ENCODE measurements around the gene SRBD1. TPM values are rescaled to one million over a fixed set of nuclear protein-coding genes. Genes with fewer than 3 reads are reported as not detected.

The SRBD1 gene
- polyA plus RNA-seq, 3 donors, result 5.8 to 9.2 (median 7.0) TPM

- intact Hi-C loops (cut with micrococcal nuclease), result no loop called here
- H4K20me1 ChIP-seq (ENCODE audit: insufficient read depth, low read length), result no peaks in the 10 kb centered on the region
- Mint-ChIP-seq H3K9me3 (no peaks in the 10 kb centered on the region), H3K4me1 (peaks cover 37% of the 10 kb centered on the region), H3K27me3 (ENCODE audit: low read depth in 3 of 3) (no peaks in the 10 kb centered on the region), H3K27ac (peak overlapping the region in 4 of 7 donors; percentile 3 to 90 (median 39)), H3K36me3 (peaks cover 10 to 18% of the 10 kb centered on the region in 2 donors), H3K4me3 (no peak overlapping the region)
- TF ChIP-seq CTCF (IDR thresholded peaks at IDR 0.05), result peak; percentile 85
- peak overlapping the region; percentile 32 for H3K4me2 ChIP-seq (replicated peaks; ENCODE audit: extremely low read depth, low read length, poor library complexity, severe bottlenecking)
- peaks cover 9% of the 10 kb centered on the region for H3K79me2 ChIP-seq (ENCODE audit: insufficient read depth, low read length)
- H2AFZ ChIP-seq (ENCODE audit: insufficient read depth, low read depth, low read length, poor library complexity, severe bottlenecking), result no peak overlapping the region
- peaks cover 22 to 33% of the 10 kb centered on the region in 2 donors for H3K4me1 ChIP-seq (ENCODE audit: control insufficient read depth in 1 of 2, insufficient read depth in 2 of 2, low read length in 2 of 2)
- peaks cover 0 to 5% of the 10 kb centered on the region in 2 donors for H3K36me3 ChIP-seq (replicated peaks in 1 of 2; ENCODE audit: control insufficient read depth in 1 of 2, insufficient read depth in 2 of 2, low read length in 2 of 2)
- peak; percentile 59 to 79 (median 65) for DNase-seq
- H3K4me3 ChIP-seq (replicated peaks in 1 of 3; ENCODE audit: low read depth in 2 of 3, low read length in 3 of 3), result peak overlapping the region in 1 of 3 experiments; percentile 30
- H3K27ac ChIP-seq (ENCODE audit: low read depth in 1 of 2, low read length in 2 of 2), result peak overlapping the region in 1 of 2 donors; percentile 68
- no peaks in the 10 kb centered on the region for H3K27me3 ChIP-seq (ENCODE audit: control insufficient read depth in 2 of 2, insufficient read depth in 2 of 2, low read length in 2 of 2)
- no peaks in the 10 kb centered on the region for H3K9me3 ChIP-seq (replicated peaks in 1 of 2; ENCODE audit: control insufficient read depth in 1 of 2, insufficient read depth in 1 of 2, low read length in 2 of 2)
- no CpG with 5 or more reads among the region's 5 CpGs for WGBS (ENCODE audit: insufficient coverage)
- no peak overlapping the region for H3K9ac ChIP-seq (ENCODE audit: insufficient read depth, low read length, poor library complexity, severe bottlenecking)
Measured at GRCh38 chr2:45585267-45585861, 25.7 kb downstream of the SRBD1 start.

- Histone ChIP-seq H3K36me3 (replicated peaks in 1 of 2; ENCODE audit: control insufficient read depth in 1 of 2, insufficient read depth in 2 of 2, low read length in 2 of 2) (no peaks in the 10 kb centered on the region), H3K9ac (ENCODE audit: insufficient read depth, low read length, poor library complexity, severe bottlenecking) (no peak overlapping the region), H3K27ac (ENCODE audit: low read depth in 1 of 2, low read length in 2 of 2) (peak overlapping the region in 1 of 2 donors; percentile 68), H2AFZ (ENCODE audit: insufficient read depth, low read depth, low read length, poor library complexity, severe bottlenecking) (no peak overlapping the region), H3K9me3 (replicated peaks in 1 of 2; ENCODE audit: control insufficient read depth in 1 of 2, insufficient read depth in 1 of 2, low read length in 2 of 2) (no peaks in the 10 kb centered on the region), H3K79me2 (ENCODE audit: insufficient read depth, low read length) (peaks cover 9% of the 10 kb centered on the region), H3K27me3 (ENCODE audit: control insufficient read depth in 2 of 2, insufficient read depth in 2 of 2, low read length in 2 of 2) (no peaks in the 10 kb centered on the region), H4K20me1 (ENCODE audit: insufficient read depth, low read length) (no peaks in the 10 kb centered on the region), H3K4me2 (replicated peaks; ENCODE audit: extremely low read depth, low read length, poor library complexity, severe bottlenecking) (peak overlapping the region; percentile 39), H3K4me1 (ENCODE audit: control insufficient read depth in 1 of 2, insufficient read depth in 2 of 2, low read length in 2 of 2) (peaks cover 23 to 36% of the 10 kb centered on the region in 2 donors), H3K4me3 (replicated peaks in 1 of 3; ENCODE audit: low read depth in 2 of 3, low read length in 3 of 3) (peak overlapping the region in 1 of 3 experiments; percentile 19)
- H3K4me1 Mint-ChIP-seq, result peaks cover 38% of the 10 kb centered on the region
- peak overlapping the region in 1 of 2 donors; percentile 43 for H3K4me3 Mint-ChIP-seq
- H3K36me3 Mint-ChIP-seq, result peaks cover 5 to 14% of the 10 kb centered on the region in 2 donors
- DNase-seq, result peak; percentile 34 to 57 (median 37)
- H3K27ac Mint-ChIP-seq, result peak overlapping the region; percentile 70 to 90 (median 87)
- H3K27me3 Mint-ChIP-seq (ENCODE audit: low read depth in 3 of 3), result no peaks in the 10 kb centered on the region
- no peaks in the 10 kb centered on the region for H3K9me3 Mint-ChIP-seq
- TF ChIP-seq CTCF (IDR thresholded peaks at IDR 0.05), result no peak
- intact Hi-C loops (cut with micrococcal nuclease), result no loop called here
- WGBS (ENCODE audit: insufficient coverage), result 0% methylated on average over 1 of the region's 2 CpGs
Measured at GRCh38 chr2:45583977-45584376, 27.1 kb downstream of the SRBD1 start.
